Retinal pigment epithelial cell (primary cell): Measurements from ENCODE around the gene SORT1.
"Not testable (repeated sequence)": the region's sequence is repeated elsewhere in the genome, so short reads cannot be mapped to it uniquely, and the experiment has no call there.

ENCODE experiments used
- DNase-seq: peaks from one replicate; pipeline ENCODE4 v3.0.0-alpha.2; 2010; ENCODE audit warnings: low read depth
- H3K4me3 ChIP-seq: 2 replicates; pipeline ENCODE4 v1.5.1; 2011; ENCODE audit warnings: mild to moderate bottlenecking, low read length, control low read depth, moderate library complexity
- CTCF ChIP-seq: conservative IDR thresholded peaks from 2 replicates; pipeline ENCODE4 v1.5.1; 2011; ENCODE audit warnings: low read depth, low read length, control low read depth, inconsistent platforms

Gene SORT1

GRCh38 chr1:109397581-109398342 is at the start of gene SORT1:
Gene SORT1 (minus strand): TSS chr1:109397918. CDS start chr1:109397892, 26 bp downstream.
- peak; percentile 88 for DNase-seq
- H3K4me3 ChIP-seq = peak within 1 kb of the TSS; percentile 73
- TF ChIP-seq CTCF = no peak

- not testable (repeated sequence) for DNase-seq
Measured at GRCh38 chr1:109445949-109446695, 48.4 kb upstream of the SORT1 start.

GRCh38 chr1:109444346-109444745 is 46.6 kb upstream of the SORT1 start:
- no peak for DNase-seq
- no peak for TF ChIP-seq CTCF

More at GRCh38 chr1:109445949-109446695, 48.4 kb upstream of the SORT1 start:
- H3K4me3 ChIP-seq = not testable (repeated sequence)

GRCh38 chr1:109443476-109443875 is 45.8 kb upstream of the SORT1 start:
- H3K4me3 ChIP-seq = no peak overlapping the region
- TF ChIP-seq CTCF = no peak
- no peak for DNase-seq

More at GRCh38 chr1:109444346-109444745, 46.6 kb upstream of the SORT1 start:
- no peak overlapping the region for H3K4me3 ChIP-seq

- H3K4me3 ChIP-seq = no peak overlapping the region
- no peak for DNase-seq
- TF ChIP-seq CTCF = no peak
Measured at GRCh38 chr1:109441069-109441468, 43.4 kb upstream of the SORT1 start.

- no peak overlapping the region for H3K4me3 ChIP-seq
- DNase-seq = peak; percentile 80
- TF ChIP-seq CTCF = no peak
Measured at GRCh38 chr1:109438798-109439297, 41.1 kb upstream of the SORT1 start.

GRCh38 chr1:109434484-109434883 is 36.8 kb upstream of the SORT1 start:
- H3K4me3 ChIP-seq = no peak overlapping the region
- DNase-seq = no peak
- no peak for TF ChIP-seq CTCF
